GM19238 (cell line): ENCODE data around the gene CBX7.
"Not testable (repeated sequence)": the region's sequence is repeated elsewhere in the genome, so short reads cannot be mapped to it uniquely, and the experiment has no call there.

Source experiments
- DNase-seq: peaks from one replicate; pipeline ENCODE4 v3.0.0; 2011; ENCODE audit warnings: low spot score; ENCODE audit not compliant: insufficient read length

Gene CBX7

GRCh38 chr22:39174498-39175352 lies 22.2 kb upstream of the CBX7 start:
- DNase-seq: no peak

- DNase-seq: no peak
These were observed 21.5 kb upstream of the CBX7 start for GRCh38 chr22:39173787-39174497.

- no peak for DNase-seq
These were observed 20.7 kb upstream of the CBX7 start for GRCh38 chr22:39173050-39173706.

GRCh38 chr22:39172265-39173049 lies 20.0 kb upstream of the CBX7 start:
- DNase-seq: not testable (repeated sequence)

- DNase-seq: no peak
These were observed 19.3 kb upstream of the CBX7 start for GRCh38 chr22:39171623-39172264.

DNA sequence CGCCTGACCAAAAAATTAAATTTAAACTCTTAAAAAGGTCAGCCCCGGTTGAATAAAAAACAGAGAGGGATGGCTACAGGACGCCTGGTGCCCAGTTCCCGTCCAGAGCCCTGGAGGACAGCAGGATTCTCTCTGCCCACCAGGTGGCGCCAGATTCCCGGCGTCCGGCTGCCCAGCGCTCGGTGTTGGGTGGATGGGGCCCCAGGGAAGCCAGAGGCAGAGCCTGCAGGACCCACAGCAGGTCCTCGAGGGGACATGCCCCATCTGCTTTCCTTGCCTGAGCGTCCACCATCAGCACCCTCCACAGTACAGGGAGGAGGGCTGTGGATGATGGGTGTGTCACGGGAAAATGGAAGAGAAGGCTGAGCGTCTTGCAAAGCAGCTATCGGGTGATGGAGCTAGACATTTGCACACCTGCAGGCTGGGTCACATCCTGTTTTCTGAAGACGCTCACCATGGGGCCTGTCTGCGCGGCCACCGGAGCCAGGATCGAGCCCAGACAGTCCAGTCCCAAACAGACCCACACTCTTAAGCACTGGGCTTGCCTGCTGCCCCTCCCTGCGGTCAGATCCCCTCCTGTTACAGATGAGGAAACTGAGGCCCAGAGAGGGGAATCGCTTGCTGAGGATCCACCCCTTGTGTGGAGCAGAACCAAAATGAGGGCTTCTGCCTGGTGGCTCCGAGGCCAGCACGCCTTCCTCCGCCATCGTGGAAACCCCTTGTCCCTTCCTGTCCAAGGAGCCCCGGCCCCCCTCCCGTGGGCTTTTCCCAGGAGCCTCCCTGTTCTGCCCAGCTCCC lies 18.5 kb upstream of the CBX7 start:
- peak; percentile 78 for DNase-seq

GRCh38 chr22:39169797-39170466 lies 17.5 kb upstream of the CBX7 start:
- DNase-seq: no peak

GRCh38 chr22:39166547-39166946 lies 14.1 kb upstream of the CBX7 start:
- no peak for DNase-seq

GRCh38 chr22:39156093-39156492 lies 3.6 kb upstream of the CBX7 start:
- not testable (repeated sequence) for DNase-seq

DNA sequence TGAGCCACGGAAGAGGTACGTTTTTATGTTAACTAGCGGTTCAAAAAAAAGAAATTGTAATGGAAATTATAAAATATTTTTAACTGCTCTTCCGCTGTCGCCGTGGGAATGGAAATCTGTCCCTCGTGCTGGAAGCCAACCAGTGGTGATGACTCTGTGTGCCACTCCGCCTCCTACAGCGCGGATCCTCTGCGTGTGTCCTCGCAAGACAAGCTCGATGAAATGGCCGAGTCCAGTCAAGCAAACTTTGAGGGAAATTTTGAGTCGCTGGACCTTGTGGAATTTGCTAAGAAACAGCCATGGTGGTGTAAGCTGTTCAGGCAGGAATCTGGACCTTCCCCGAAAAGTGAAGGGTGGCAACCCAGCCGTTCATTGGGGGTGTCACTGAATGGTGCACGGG lies 2.9 kb upstream of the CBX7 start:
- DNase-seq: no peak

- no peak for DNase-seq
These were observed 789 bp upstream of the CBX7 start for GRCh38 chr22:39153220-39153717.

DNA sequence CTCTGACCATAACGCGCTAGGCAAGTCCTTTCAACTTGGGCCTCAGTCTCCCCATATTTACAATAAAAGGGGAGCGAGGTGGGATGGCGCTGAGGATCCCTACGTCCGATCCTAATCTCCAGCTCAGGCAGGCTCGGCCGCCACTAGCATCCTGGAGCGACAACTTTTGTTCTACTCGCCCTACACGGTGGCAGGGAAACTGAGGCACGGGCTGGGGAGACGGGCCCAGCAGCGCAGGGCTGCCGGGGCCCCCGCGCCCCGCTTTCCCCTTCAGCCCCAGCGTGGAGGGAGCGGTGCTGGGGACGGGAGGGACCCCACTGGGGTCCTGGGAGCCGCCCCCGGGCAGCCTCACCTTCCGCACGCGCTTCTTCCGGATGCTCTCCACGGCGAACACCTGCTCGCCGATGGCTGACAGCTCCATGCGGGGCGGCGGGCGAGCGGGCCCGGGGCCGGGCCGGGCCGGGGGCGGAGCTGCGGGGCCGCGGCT lies 413 bp downstream of the CBX7 start:
- no peak for DNase-seq

DNA sequence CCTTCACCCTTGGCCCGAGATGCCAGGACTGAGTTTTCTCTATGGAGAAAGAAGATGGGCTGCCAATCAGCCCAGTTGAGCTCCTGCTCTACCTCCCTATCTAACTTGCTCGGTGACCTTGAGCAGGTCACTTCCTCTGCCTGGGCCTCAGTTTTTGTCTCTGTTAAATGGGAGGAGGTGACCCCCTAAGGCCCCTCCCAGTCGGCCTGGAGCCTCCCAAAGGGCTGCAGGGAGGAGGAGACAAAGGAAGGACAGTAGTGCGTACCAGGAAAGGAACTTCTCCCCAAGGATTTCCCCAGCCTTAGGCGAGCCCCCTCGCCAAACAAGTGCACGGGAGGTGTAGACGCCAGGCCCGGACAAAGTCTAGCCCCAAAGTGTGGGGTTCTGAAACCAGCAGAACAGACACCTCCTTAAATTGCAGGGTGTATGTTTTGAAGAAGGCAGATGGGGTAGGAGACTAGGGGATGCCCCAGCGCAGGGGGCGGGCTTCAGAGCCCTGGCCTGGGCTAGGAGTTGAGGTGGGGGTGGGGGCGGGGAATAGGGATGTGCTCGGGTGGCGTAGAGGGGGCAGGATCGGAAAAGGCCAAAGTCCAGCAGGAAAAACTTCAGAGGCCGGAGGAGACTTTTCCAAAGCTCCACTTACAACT lies 1.0 kb downstream of the CBX7 start:
- no peak for DNase-seq

- DNase-seq: no peak
These were observed 1.6 kb downstream of the CBX7 start for GRCh38 chr22:39150848-39151215.

DNA sequence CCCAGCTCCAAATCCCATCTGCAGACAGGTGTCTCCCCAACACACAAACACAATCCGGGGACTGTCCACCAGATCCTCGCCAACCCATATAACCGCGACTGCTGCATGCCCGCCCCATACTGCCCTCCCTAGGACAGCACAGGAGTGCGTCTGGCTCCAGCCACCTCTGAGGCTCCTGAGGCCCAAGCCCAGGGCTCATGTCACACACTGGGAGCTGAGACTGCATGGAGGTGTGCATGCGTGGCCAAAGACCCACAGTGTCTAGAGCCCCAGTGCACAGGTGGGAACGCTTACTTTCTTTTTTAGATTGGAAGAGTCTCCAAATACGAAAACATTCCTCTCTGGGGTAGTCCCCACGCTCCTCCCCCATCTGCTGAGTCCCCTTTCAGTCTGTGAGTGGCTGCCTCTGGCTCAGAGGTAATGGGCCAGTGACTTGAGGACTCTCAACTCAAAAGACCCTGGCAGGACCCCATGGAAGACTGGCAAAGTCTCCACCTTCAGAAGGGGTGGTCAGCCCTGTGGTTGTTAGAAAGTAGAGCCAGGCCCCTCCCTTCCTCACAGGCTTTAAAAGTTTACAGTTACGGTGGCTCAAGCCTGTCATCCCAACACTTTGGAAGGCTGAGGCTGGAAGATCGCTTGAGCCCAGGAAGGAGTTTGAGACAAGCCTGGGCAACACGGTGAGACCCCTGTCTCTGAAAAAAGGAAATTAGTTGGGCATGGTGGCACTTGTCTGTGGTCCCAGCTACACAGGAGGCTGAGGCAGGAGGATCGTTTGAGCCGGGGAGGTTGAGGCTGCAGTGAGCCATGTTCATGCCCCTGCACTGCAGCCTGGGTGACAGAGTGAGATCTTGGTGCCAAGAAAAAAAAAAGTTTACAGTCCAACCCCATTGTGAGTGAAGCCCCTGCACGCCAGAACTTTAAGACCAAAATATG lies 2.3 kb downstream of the CBX7 start:
- DNase-seq: no peak

DNA sequence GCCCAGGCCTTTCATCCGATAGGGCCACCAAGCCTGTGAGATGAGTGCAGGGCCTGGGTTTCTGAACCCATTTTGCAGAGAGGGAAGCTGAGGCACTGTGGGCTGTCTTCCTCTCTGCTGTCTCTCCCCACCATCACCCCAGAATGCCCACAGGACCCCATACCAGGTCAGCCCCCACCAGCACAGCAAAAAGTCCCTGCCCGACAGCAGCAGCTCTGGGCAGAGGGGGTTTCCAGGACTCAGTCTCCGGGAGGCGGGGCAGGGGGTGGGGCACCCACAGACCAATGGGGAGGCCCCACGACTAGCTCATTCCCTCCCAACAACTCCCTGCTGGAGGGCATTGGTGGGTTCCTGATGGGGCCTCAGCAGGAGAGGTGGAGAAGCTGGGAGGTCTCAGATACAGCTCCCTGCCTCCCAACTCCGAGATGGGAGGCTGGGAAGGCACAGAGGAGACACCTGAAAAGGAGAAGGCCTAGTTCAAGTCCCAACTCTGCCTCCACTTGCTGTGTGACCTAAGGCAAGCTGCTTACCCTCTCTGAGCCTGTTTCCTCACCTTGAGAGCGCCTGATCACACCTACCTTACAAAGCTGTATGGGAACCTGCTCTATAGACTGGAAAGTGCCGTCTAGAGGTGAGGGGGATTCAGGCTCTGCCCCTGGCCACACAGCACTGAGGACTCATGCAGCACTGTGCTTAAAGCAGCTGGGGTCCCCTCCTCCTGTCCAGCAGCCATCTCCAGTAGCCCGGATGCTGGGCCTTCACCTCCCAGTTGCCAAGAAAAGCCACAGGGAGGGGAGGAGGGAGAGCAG lies 3.5 kb downstream of the CBX7 start:
- no peak for DNase-seq
